Muscle of leg (tissue), 11 donors: ENCODE results near the gene ALK. TPM values are rescaled to one million over a fixed set of nuclear protein-coding genes. Genes with fewer than 3 reads are reported as not detected.

Experiments used
- DNase-seq: peaks from one replicate; pipeline ENCODE4 v3.0.0; 2013
- H3K27ac ChIP-seq: one replicate; pipeline ENCODE4 v1.5.1; 2013; ENCODE audit warnings: mild to moderate bottlenecking, low read length, control low read depth
- H3K27me3 ChIP-seq: one replicate; pipeline ENCODE4 v1.6.1; 2013; ENCODE audit warnings: low read length; ENCODE audit not compliant: control insufficient read depth, insufficient read depth
- H3K36me3 ChIP-seq: one replicate; pipeline ENCODE4 v1.6.1; 2013; ENCODE audit warnings: low read length; ENCODE audit not compliant: control insufficient read depth, insufficient read depth
- H3K4me1 ChIP-seq: one replicate; pipeline ENCODE4 v1.6.1; 2013; ENCODE audit warnings: low read length; ENCODE audit not compliant: control insufficient read depth, insufficient read depth
- H3K4me3 ChIP-seq: one replicate; pipeline ENCODE4 v1.5.1; 2013; ENCODE audit warnings: low read length, control low read depth
- H3K9me3 ChIP-seq: replicated peaks from 2 replicates; pipeline ENCODE4 v1.6.1; 2013; ENCODE audit warnings: low read depth, low read length; ENCODE audit not compliant: control insufficient read depth
- WGBS: methylation state at CpG from one replicate; pipeline ENCODE4 v1.1.5; 2013; ENCODE audit warnings: missing lambda C conversion rate; ENCODE audit not compliant: insufficient coverage; 5-methylcytosine and 5-hydroxymethylcytosine counted together
- polyA plus RNA-seq, 8 donors: library from polyadenylated mRNA; unstranded; fragments of 120-200 nt; gene quantifications; one replicate each; pipeline versions ENCODE4 v1.2.1 to v1.2.3, GENCODE V29; 2013; ENCODE audit warnings: inconsistent platforms in 1 of 8, low replicate concordance in 1 of 8; ENCODE audit not compliant: insufficient read length in 8 of 8, insufficient read depth in 1 of 8
- total RNA-seq: library from RNA; stranded (reverse); fragments of 120-200 nt; gene quantifications from one replicate; pipeline ENCODE4 v1.2.4, GENCODE V29; 2013

ALK gene
- total and polyA plus RNA-seq, 9 donors: 0.04 to 0.29 (median 0.09) TPM

DNA sequence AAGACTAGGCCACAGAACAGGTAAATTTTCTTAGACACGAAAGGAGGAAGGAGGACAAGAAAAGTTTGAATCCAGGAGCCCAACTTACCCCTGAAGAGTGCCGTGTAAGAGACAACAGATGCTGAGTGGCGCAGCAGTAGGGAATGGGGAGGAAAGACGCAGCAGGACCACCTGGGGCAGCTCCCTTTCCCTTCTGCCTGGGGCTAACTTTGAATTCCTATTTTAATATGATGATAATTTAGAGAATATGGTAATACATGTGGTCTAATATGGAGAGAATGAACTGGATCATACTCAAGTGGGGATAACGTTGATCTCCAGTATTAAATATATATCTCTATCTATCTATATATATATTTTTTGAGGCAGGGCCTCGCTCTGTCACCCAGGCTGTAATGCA, 736.9 kb downstream of the ALK start:
- no peaks in the 10 kb centered on the region for H3K27me3 ChIP-seq
- H3K4me3 ChIP-seq: no peak overlapping the region
- no peaks in the 10 kb centered on the region for H3K9me3 ChIP-seq
- DNase-seq: no peak
- H3K36me3 ChIP-seq: peaks cover 3% of the 10 kb centered on the region
- WGBS: 100% methylated on average over 1 of the region's 6 CpGs
- no peaks in the 10 kb centered on the region for H3K4me1 ChIP-seq
- no peak overlapping the region for H3K27ac ChIP-seq

DNA sequence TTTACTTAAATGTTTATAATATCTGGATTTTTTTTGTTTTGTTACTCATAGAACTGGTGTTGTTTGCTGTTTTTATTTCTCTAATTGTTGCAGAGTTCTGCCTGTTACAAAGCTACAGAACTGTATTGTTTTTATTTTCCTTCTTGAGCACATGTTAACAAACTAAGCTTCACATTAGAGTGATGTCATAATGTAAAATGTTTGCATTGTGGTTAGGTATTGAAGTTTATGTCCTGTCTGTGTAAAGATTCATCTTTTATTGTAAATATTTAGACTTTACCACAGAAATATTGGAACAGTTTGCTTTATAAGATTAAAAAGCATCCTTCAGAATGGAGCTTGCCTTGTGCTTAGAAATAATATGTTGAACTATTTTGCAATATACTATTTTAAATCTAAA, 738.5 kb downstream of the ALK start:
- H3K27me3 ChIP-seq: no peaks in the 10 kb centered on the region
- H3K4me1 ChIP-seq: no peaks in the 10 kb centered on the region
- no peaks in the 10 kb centered on the region for H3K9me3 ChIP-seq
- no peak overlapping the region for H3K27ac ChIP-seq
- DNase-seq: no peak
- H3K36me3 ChIP-seq: peaks cover 3% of the 10 kb centered on the region
- no peak overlapping the region for H3K4me3 ChIP-seq

DNA sequence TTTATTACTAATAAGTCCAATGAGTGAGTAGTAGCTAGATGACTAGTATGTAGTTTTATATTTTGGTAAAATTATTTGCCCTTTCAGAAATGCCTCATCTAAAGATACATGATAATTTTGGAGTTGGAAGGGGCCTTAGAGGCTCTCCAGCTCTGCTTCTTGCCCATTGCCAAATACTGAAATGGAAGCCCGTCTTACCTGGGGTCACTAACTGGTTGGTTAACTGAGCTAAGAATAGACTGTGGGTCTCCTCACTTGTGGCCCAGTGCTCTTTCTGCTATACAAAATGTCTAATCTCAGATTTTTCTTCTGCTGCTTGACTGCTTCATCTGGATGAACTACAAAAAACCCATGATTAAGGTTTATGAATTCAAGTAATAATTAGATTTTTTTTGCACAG, 739.1 kb downstream of the ALK start:
- H3K9me3 ChIP-seq: no peaks in the 10 kb centered on the region
- no peaks in the 10 kb centered on the region for H3K27me3 ChIP-seq
- no peak overlapping the region for H3K4me3 ChIP-seq
- peaks cover 3% of the 10 kb centered on the region for H3K36me3 ChIP-seq
- no peaks in the 10 kb centered on the region for H3K4me1 ChIP-seq
- no peak overlapping the region for H3K27ac ChIP-seq
- no peak for DNase-seq
- no CpG with 5 or more reads among the region's 1 CpG for WGBS

- H3K27me3 ChIP-seq: no peaks in the 10 kb centered on the region
- H3K27ac ChIP-seq: no peak overlapping the region
- H3K36me3 ChIP-seq: peaks cover 7% of the 10 kb centered on the region
- no CpG with 5 or more reads among the region's 3 CpGs for WGBS
- H3K4me1 ChIP-seq: no peaks in the 10 kb centered on the region
- no peaks in the 10 kb centered on the region for H3K9me3 ChIP-seq
- H3K4me3 ChIP-seq: no peak overlapping the region
- DNase-seq: no peak
These were observed 746.0 kb downstream of the ALK start for GRCh38 chr2:29175338-29175737.

DNA sequence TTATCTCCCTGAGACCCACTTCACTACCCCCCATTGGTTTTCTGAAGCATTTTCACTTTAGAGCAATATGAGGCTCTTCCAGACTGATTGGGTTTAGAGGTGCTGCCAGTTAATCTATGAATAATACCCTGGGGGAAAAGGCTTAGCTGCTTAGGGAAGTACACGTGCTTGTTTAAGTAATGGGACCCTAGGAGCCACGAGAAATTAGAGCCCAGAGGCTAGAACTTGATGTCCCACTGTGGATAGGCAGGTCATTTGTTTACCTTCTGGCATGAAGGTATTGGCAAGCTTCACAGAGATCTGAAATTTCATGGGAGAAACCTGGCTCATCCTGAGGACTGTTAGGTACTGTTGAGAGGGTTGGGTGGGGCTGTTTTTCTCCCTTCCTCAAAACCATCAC, 746.4 kb downstream of the ALK start:
- Histone ChIP-seq H3K4me3 (no peak overlapping the region), H3K9me3 (no peaks in the 10 kb centered on the region), H3K27ac (no peak overlapping the region), H3K36me3 (peaks cover 7% of the 10 kb centered on the region), H3K27me3 (no peaks in the 10 kb centered on the region), H3K4me1 (no peaks in the 10 kb centered on the region)
- no peak for DNase-seq
- 35% methylated on average over 2 of the region's 2 CpGs for WGBS

DNA sequence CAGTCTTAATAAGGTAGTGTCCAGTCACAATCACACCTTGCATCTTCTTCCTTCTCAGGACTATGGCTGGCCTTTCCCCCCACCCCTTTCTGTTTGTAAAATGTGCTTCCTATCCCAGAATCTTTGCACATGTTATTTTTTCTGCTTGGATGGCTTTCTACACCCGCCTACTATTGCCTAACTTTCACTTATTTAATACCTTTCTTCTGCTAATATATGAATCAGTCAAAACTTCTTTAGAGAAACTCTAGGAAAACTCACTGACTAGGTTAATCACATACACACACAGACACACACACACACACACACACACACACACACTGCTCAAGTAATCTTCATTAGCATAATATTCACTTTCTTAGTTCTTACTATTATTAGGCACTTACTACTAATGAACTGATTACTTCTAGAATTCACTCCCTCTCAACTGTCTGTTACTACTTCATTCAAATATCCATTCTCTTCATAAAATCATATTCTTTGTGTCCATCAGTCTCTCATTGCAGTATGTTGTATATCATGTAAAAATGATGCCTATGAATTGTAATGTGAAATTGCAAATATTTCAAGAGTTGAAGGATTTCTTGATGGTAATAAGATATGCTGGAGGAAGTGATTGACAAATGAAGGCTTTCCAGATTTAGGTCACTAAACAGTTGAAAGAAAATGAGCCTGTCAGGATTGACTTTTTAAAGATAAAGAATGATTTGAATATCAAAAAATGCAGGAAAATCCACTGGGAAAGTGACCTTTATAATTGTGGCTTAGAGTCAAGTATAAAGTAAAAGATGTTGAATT, 754.9 kb downstream of the ALK start:
- DNase-seq: no peak
- Histone ChIP-seq H3K9me3 (no peaks in the 10 kb centered on the region), H3K4me1 (no peaks in the 10 kb centered on the region), H3K4me3 (no peak overlapping the region), H3K36me3 (peaks cover 2% of the 10 kb centered on the region), H3K27me3 (no peaks in the 10 kb centered on the region), H3K27ac (no peak overlapping the region)
- WGBS: no CpG with 5 or more reads among the region's 1 CpG

DNA sequence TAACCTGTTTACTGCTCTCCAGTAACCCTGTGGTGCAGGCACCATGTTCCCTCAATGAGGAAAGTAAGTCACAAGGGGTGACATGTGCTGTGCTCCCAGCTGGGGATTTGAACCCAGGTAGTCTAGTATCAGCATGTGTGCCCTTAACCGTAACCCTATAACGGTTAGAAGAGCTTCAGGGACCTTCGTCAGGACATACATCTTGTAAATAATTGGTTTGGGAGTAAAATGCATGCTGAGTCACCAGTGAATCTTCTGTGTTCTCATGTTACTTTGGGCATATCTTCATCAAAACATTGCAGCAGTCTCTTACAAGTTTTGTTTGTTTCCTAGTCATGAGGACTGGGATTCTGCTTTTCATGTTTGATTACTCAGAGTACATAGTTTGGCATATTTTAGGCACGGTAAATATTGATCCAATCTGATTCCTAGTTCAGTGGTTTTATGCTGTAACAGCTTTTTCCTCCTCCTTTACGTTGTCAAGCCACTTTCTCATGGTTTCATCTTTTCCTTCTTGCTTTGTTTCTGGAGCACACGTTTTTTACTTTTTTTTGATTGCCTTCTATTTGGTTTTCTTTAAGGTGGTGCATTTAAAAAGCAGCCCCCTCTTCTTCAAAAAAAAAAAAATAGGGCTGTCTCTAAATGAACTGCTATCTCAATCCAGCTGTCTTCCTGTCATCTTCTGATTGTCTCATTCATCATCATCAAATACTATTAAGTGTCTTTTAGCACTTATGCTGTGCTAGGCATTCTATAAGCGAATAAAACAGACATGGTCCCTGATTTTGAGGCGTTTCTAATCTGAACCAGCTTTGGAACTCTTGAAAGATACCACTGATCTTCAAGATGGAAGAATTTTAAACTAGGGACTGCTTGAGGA, 755.8 kb downstream of the ALK start:
- 60% methylated on average over 1 of the region's 8 CpGs for WGBS
- Histone ChIP-seq H3K36me3 (peaks cover 3% of the 10 kb centered on the region), H3K27me3 (no peaks in the 10 kb centered on the region), H3K4me1 (no peaks in the 10 kb centered on the region), H3K4me3 (no peak overlapping the region), H3K27ac (no peak overlapping the region), H3K9me3 (no peaks in the 10 kb centered on the region)
- DNase-seq: no peak

GRCh38 chr2:29164091-29164846, 757.1 kb downstream of the ALK start:
- no peaks in the 10 kb centered on the region for H3K9me3 ChIP-seq
- H3K4me3 ChIP-seq: no peak overlapping the region
- H3K27ac ChIP-seq: no peak overlapping the region
- no peak for DNase-seq
- WGBS: no CpG with 5 or more reads among the region's 5 CpGs
- no peaks in the 10 kb centered on the region for H3K4me1 ChIP-seq
- no peaks in the 10 kb centered on the region for H3K27me3 ChIP-seq
- H3K36me3 ChIP-seq: peaks cover 3% of the 10 kb centered on the region

- Histone ChIP-seq H3K9me3 (no peaks in the 10 kb centered on the region), H3K4me1 (no peaks in the 10 kb centered on the region), H3K27me3 (no peaks in the 10 kb centered on the region), H3K27ac (no peak overlapping the region), H3K4me3 (no peak overlapping the region), H3K36me3 (peaks cover 7% of the 10 kb centered on the region)
- no CpG with 5 or more reads among the region's 1 CpG for WGBS
- no peak for DNase-seq
These were observed 759.0 kb downstream of the ALK start for GRCh38 chr2:29162204-29162928.
